NB4 (cell line): ENCODE data around the gene DLG1.

ENCODE experiments used
- CTCF ChIP-seq: IDR thresholded peaks from one replicate; pipeline ENCODE4 v1.5.1; 2012; ENCODE audit warnings: low read depth, low read length
- MAX ChIP-seq: IDR thresholded peaks from 2 replicates; pipeline ENCODE4 v1.6.1; 2011; ENCODE audit warnings: low read depth, low read length
- MYC ChIP-seq: IDR thresholded peaks from 2 replicates; pipeline ENCODE4 v1.6.1; 2011; ENCODE audit warnings: low read depth, low read length
- POLR2A ChIP-seq: IDR thresholded peaks from 2 replicates; pipeline ENCODE4 v1.6.1; 2011; ENCODE audit warnings: mild to moderate bottlenecking; ENCODE audit not compliant: insufficient read length; ENCODE audit errors: extremely low read depth

GRCh38 chr3:197076415-197076814 is 222.0 kb downstream of the DLG1 start:
- TF ChIP-seq CTCF: no peak
- no peak for TF ChIP-seq MAX
- TF ChIP-seq POLR2A: no peak
- TF ChIP-seq MYC: no peak
